Measurements from ENCODE around the gene S100Z.

The S100Z gene

DNA sequence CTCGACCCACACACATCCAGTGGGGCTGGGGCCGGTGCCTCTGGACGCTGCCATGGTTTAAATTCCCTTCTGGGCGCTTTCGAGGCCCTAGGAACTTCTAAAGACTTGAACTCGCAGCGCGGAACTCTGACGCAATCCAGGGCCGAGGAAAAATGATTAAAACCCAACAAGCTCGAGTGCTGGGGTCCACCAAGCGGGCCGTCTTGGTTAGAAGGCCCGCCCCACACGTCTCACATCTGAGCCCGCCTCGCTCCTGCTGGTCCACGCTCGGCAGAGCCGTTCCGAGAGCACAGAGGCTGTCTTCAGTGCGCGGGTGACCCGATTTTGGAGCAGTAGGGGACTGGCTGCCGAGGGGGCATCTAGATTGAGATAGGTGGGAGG, 104.6 kb downstream of the S100Z start:
- DNase-seq: no peak

- no peak for DNase-seq
These were observed 106.2 kb downstream of the S100Z start for GRCh38 chr5:76956033-76956432.

DNA sequence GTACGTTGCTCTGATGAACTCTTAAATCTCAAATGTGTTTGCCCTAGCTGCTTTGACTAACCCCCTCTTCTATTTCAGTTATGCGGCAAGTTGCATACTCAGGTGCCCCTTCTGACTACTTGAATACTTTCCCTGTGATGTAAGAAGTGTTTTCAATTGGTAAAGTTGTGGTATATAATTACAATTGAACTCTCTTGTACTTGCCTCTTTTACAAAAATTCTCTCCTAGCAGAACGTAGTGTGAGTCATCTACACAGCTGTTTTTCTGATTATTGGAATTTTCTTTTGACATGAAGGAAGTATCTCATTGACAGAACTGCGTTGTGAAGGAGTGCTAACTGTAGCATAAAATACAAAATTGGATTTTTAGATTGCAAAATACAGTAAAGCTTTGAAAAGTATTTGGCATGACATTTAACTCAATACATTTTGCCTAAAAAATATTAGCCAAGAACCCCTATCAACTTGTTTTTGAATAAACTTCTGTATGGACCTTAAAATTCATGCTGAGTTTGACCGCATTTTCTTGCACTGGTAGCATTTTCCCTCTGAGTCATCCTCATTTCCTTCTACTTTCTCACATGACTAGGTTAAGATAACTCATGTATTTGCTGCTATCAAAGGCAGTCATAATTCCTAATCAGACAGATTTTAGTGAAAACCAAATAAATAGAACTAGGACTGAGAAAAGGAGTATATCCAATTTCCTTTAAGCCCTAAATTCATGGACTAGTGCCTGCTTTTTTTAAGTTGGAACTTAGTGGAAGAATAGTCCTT, 109.4 kb downstream of the S100Z start:
- DNase-seq: no peak

DNA sequence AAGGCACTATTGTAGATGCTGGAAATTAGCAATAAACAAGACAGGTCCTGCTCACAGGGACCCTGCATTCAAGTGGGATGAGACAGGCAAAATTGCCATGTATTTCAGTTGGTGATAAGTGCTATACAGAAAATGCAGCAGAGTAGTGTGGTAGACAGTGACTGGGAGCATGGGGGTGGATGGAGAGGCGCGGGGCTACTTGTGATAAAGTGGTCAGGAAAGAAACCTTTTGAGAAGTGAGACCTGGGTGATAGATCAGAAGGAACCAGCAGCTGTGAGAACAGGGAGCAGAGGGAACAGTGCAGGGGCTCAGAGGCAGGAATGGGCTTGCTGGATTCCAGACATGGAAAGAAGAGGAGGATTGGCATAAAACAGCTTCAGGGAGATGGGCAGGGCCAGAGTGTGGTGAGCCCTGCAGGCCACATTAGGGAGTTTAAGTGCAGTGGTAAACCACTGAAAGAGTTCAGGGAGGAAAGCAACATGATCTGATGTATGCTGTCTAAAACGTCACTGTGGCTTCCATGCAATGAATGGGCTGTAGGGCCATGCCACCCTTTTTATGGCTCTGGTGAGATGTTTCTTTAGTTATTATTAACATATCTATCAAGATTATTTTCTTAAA, 110.3 kb downstream of the S100Z start:
- DNase-seq: no peak

DNA sequence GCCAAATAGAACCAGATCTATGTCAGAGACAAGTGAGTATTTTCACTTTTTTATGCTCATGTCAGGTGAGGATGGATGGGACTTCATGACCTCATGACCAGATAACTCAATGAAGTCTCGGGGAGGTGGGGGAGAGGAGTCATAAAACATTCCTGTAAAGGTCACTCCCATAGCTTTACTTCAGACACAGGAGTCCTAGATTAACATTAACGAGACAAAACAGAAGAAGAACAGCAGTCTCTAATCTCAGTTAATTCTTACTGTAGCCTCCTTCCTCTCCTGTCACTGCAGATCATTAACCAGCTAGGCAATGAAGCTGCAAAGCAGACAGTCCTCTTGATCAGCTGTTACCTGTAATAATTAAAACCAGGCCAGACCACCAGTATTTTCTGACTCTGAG, 114.2 kb downstream of the S100Z start:
- no peak for DNase-seq

All from activated naive CD4-positive, alpha-beta T cell treated with anti-CD3 and anti-CD28 coated beads, Interleukin-2, amount 50 U/mL, for 16 hours (primary cell).